Breast epithelium (tissue), 3 donors: ENCODE measurements around the gene NR4A1.
A peak's percentile ranks its signal among the peaks of the same experiment; 100 is the strongest.

ENCODE experiments used
- POLR2A ChIP-seq: fragments of 450-650 bp; IDR thresholded peaks from one replicate; pipeline ENCODE4 v1.6.1; 2016; ENCODE audit warnings: antibody characterized with exemption, mild to moderate bottlenecking, moderate library complexity
- POLR2AphosphoS5 ChIP-seq, 3 donors: sonication (generic); formaldehyde crosslinking; IDR thresholded peaks; one replicate each; pipeline ENCODE4 v1.6.1; 2017; ENCODE audit warnings: antibody characterized with exemption in 3 of 3
- TF ChIP-seq, protein P1 (sequence below), 3 donors: fragments of 450-650 bp; IDR thresholded peaks; one replicate each; pipeline ENCODE4 v1.5.1; 2016 to 2017; ENCODE audit warnings: antibody characterized with exemption in 3 of 3, mild to moderate bottlenecking in 3 of 3, moderate library complexity in 3 of 3

DNA sequence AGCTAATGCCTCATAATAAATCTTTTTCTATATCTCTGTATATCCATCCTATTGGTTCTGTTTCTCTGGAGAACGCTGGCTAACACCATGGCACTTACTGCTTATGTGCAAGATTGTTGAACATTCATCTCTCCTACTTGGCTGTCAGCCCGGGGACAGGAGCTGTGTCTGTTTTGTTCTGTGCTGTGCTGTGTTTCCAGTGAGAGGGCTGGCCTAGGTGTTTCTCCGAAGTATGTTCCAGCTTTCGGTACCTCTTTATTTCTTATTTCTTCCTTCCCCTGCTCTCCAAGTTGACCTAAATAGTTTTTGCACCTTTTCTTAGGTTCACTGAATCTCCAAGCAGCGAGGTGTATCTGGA is 18.8 kb upstream of the NR4A1 start:
- TF ChIP-seq POLR2AphosphoS5 (IDR thresholded peaks at IDR 0.05) (peak in 1 of 3 donors; percentile 7), POLR2A (no peak)
- TF ChIP-seq, protein P1, sequence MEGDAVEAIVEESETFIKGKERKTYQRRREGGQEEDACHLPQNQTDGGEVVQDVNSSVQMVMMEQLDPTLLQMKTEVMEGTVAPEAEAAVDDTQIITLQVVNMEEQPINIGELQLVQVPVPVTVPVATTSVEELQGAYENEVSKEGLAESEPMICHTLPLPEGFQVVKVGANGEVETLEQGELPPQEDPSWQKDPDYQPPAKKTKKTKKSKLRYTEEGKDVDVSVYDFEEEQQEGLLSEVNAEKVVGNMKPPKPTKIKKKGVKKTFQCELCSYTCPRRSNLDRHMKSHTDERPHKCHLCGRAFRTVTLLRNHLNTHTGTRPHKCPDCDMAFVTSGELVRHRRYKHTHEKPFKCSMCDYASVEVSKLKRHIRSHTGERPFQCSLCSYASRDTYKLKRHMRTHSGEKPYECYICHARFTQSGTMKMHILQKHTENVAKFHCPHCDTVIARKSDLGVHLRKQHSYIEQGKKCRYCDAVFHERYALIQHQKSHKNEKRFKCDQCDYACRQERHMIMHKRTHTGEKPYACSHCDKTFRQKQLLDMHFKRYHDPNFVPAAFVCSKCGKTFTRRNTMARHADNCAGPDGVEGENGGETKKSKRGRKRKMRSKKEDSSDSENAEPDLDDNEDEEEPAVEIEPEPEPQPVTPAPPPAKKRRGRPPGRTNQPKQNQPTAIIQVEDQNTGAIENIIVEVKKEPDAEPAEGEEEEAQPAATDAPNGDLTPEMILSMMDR (IDR thresholded peaks at IDR 0.05), result no peak
